GM21360 (cell line): ENCODE results near the gene ZNF286A.
"Not testable (repeated sequence)": the region's sequence is repeated elsewhere in the genome, so short reads cannot be mapped to it uniquely, and the experiment has no call there.

Experiments
- ATAC-seq: cut with Tn5 transposase; IDR thresholded peaks from one replicate; pipeline ENCODE4 v1.9.1; 2021; ENCODE audit warnings: mild to moderate bottlenecking, moderate library complexity; ENCODE audit not compliant: unreplicated experiment

Gene ZNF286A

GRCh38 chr17:15698967-15699366 is 585 bp upstream of the ZNF286A start:
- not testable (repeated sequence) for ATAC-seq

DNA sequence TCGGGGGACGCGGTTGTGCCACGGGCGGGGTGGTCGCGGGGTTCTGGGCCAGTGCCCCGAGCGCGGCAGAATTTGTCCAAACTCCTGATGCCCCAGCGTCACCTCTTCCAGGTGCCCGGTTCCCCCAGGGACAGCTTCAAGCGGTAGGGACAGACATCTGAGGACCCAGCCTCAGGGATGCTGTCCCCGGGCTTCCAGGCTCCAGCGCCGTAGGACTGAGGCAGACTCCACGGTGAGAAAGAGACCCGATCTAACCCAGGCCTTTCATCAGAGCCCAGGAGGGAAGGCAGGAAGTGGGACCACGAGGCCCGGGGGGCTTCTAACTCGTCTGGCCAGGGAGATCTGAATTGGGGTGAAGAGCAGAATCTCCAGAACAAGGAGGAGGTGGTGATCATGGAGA is 385 bp downstream of the ZNF286A start:
- not testable (repeated sequence) for ATAC-seq

DNA sequence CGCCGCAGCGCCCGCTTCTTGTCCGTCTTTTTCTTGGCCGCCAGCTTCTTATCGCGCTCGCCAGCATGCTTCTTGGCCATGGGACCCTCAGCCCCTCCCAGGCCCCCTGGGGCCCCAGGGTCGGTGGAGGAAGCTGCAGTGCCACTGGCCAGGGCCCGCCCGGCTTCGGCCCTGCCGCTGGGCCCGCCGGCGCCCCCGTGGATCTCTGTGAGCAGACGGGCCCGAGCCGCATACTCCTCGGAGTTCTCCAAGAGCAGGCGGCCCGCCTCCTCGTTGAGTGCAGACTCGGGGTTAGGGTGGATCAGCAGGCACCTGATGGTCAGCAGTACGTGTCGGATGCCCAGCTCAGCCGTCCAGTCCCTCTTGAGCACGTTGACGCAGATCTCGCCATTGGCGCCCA is 4.7 kb downstream of the ZNF286A start:
- ATAC-seq: not testable (repeated sequence)

DNA sequence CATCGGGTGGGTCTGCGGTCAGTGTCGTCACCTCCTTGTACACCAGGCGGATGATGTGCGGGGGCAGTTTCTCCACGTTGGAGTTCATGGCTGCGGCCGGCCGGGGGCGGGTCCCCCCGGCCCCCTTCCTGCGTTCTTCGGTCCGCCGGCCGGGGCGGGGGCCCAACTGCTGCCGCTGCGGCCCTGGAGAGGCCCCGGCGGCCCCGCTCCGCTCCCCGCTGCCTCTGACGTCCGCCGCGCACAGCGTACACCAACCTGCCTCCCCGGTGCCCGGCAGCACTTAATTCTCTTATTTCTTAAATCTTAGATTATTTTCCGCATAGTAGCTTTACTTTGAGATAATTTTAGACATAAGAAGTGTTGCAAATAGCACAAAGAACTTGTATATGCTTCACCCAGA is 5.3 kb downstream of the ZNF286A start:
- not testable (repeated sequence) for ATAC-seq

DNA sequence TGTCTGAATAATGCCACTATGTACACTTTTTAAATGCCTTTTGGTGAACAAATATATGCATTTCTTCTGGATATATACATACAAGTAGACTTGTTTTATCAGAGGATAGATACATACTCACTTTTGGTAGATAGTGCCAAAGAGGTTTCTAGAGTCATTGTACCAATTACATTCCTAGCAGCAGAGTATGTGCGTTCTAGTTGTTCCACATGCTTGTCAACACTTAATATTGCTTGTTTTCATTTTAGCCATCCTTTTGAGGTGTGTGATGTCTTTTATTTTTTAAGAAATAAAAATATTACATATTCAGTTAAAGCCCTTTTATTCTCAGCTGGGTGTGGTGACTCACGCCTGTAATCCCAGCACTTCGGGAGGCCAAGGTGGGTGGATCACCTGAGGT is 9.3 kb downstream of the ZNF286A start:
- not testable (repeated sequence) for ATAC-seq

- not testable (repeated sequence) for ATAC-seq
Observed at GRCh38 chr17:15716601-15717563, 17.3 kb downstream of the ZNF286A start.

DNA sequence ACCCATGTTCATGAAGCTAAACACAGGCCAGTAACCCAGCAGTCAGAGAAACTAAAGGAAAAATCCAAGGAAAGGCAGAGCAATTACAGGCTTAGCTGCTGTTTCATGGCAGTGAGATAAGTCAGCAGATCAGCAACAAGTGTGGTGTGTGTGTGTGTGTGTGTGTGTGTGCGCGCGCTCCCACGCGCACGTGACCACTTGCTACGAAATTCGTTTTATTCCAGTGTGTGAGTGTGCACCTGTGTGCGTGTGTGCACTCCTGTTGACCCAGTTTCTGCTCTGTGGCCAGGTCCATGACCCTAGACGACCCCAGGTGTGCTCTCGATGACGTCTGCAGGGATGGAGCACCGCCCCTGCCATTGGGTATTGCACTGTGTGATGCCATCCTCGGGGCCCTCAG is 31.0 kb downstream of the ZNF286A start:
- not testable (repeated sequence) for ATAC-seq

GRCh38 chr17:15731900-15732299 is 32.3 kb downstream of the ZNF286A start, which contains the start of gene TBC1D26:
Gene TBC1D26, plus strand, starts transcription at chr17:15732283. Its CDS starts 3,066 bp downstream, at chr17:15735349.
- not testable (repeated sequence) for ATAC-seq

DNA sequence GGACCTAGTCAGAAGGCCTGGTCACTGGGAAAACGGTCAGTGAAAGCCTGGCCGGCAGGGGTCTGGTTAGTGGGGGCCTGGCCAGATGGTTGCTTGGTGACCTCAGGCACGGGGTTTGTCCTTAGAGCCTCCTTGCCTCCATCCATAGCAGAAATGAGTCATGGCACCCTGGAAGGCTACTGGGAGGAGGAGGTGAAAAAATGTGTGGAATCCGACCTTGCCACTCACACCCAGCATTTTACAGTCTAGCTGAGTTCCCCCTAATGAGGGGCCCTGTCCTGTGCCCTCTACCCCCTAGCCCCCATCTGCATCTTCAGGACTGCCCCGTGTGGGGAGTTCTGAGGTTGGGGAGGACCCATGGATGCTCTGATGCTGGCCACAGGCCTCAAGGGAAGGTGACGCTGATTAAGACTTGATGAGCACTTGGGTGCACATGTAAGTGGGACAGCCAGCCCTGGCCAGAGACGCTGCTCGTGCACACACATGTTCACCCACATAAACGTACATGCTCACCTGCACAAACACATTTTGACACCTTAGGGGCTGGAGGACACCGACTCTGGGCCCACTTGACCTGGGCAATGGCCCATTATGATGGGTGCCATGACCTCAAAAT is 33.7 kb downstream of the ZNF286A start:
- ATAC-seq: not testable (repeated sequence)

GRCh38 chr17:15736578-15736977 is 37.0 kb downstream of the ZNF286A start:
- not testable (repeated sequence) for ATAC-seq

DNA sequence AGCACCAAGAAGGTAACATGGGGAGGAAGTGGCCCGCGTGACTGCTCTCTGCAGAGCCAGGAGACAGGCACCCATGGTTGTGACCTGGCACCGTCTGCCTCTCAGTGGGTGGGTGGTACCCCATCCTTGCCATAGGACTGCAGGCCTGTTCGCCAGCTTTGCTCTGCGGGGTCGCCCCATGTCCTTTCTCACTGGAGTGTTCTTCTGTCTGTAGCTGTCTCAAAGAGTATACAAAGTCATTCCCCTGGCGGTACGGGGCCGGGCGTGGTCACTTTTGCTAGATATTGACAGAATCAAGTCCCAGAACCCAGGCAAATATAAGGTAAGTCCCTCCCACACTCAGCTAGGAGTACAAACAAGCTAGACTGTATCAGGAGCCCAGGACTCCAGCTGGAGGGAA is 38.5 kb downstream of the ZNF286A start:
- no peak for ATAC-seq

GRCh38 chr17:15739259-15739658 is 39.7 kb downstream of the ZNF286A start:
- not testable (repeated sequence) for ATAC-seq

GRCh38 chr17:15740041-15740440 is 40.5 kb downstream of the ZNF286A start:
- ATAC-seq: not testable (repeated sequence)

- ATAC-seq: no peak
Observed at GRCh38 chr17:15740570-15741120, 41.1 kb downstream of the ZNF286A start.

- no peak for ATAC-seq
Observed at GRCh38 chr17:15741624-15742023, 42.1 kb downstream of the ZNF286A start.

GRCh38 chr17:15742051-15742795 is 42.7 kb downstream of the ZNF286A start:
- ATAC-seq: no peak

DNA sequence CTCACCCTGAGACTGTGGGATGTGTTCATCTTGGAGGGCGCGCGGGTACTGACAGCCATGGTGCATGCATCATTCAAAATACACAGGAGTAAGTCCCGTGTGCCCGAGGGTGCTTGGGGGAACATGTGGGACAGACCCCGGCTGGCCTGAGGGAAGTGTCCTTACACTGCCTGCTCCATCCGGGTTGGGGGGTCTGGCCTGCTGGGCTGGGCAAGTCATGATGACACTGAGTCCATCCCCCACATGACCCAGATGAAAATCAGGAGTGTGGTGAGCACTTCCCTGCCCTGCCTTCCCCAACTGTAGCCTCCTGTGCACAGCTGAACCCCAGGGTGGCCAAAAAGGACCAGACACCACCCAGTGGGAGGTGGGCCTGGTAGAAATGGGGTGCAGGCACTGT is 43.4 kb downstream of the ZNF286A start:
- ATAC-seq: no peak

DNA sequence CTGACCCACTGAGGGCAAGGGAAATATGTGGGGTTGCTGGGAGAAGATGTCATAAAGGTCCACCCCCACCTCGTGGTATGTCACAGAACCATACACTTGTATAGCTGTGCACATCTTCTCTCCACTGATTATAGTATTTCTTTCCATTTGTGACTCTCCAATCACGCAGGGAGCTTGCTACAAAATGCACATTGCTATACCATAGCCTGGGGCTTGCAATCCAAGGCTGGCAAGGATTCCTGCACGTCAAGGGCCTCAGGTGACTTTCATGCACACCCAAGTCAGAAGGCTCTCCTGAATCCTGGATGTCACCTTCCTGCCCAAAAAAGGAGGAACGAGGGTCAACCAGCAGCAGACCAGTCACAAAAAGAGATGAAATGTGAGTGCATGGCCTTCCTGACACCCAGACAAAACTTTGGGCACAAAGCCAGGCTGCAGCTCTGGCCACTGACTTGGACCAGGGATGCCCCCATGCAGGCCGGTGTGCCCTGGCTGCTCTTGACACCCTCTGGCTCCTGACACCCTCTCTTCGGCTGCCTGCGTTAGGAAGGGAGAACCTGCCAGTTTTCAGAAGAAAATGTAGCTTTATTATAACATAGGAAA is 44.6 kb downstream of the ZNF286A start:
- ATAC-seq: no peak

GRCh38 chr17:15744885-15745284 is 45.3 kb downstream of the ZNF286A start:
- no peak for ATAC-seq

GRCh38 chr17:15749403-15749802 is 49.9 kb downstream of the ZNF286A start:
- not testable (repeated sequence) for ATAC-seq
